Thymus (tissue), 11 donors: Measurements from ENCODE around the gene HIVEP2. TPM values are rescaled to one million over a fixed set of nuclear protein-coding genes. Genes with fewer than 3 reads are reported as not detected.

Experiments
- DNase-seq, 9 donors: peaks; one replicate each; pipeline ENCODE4 v3.0.0-alpha.2; 2013; ENCODE audit warnings: low spot score in 9 of 9, low read depth in 6 of 9, missing footprints in 1 of 9
- H3K27ac ChIP-seq, 2 donors: one replicate each; pipeline ENCODE4 v1.5.1; 2013; ENCODE audit warnings: control low read depth in 1 of 2, low read depth in 1 of 2, low read length in 1 of 2, mild to moderate bottlenecking in 1 of 2, moderate library complexity in 1 of 2
- H3K27me3 ChIP-seq, 2 donors: one replicate each; pipeline ENCODE4 v1.5.1; 2013; ENCODE audit warnings: low read length in 1 of 2; ENCODE audit not compliant: control insufficient read depth in 2 of 2, insufficient read depth in 1 of 2
- H3K36me3 ChIP-seq, 2 donors: one replicate each; pipeline ENCODE4 v1.5.1; 2013; ENCODE audit warnings: low read length in 1 of 2, mild to moderate bottlenecking in 1 of 2, moderate library complexity in 1 of 2; ENCODE audit not compliant: control insufficient read depth in 2 of 2, insufficient read depth in 2 of 2
- H3K4me1 ChIP-seq, 2 donors: one replicate each; pipeline ENCODE4 v1.5.1; 2013; ENCODE audit warnings: low read length in 2 of 2; ENCODE audit not compliant: control insufficient read depth in 2 of 2, insufficient read depth in 2 of 2
- H3K4me3 ChIP-seq, 2 donors: one replicate each; pipeline ENCODE4 v1.5.1; 2013; ENCODE audit warnings: low read length in 2 of 2, control low read depth in 1 of 2, mild to moderate bottlenecking in 1 of 2
- H3K9me3 ChIP-seq, 2 donors: one replicate each; pipeline ENCODE4 v1.5.1; 2013; ENCODE audit warnings: low read length in 1 of 2, mild to moderate bottlenecking in 1 of 2; ENCODE audit not compliant: control insufficient read depth in 2 of 2, insufficient read depth in 1 of 2
- WGBS: extraction: QIAGEN DNeasy Blood & Tissue Kit; methylation state at CpG from one replicate; pipeline ENCODE4 v1.1.7; 2013; 5-methylcytosine and 5-hydroxymethylcytosine counted together
- polyA plus RNA-seq: library from polyadenylated mRNA; stranded (reverse); fragments of 200-250 nt; gene quantifications from one replicate; pipeline ENCODE4 v1.2.3, GENCODE V29; 2013
- total RNA-seq: library from RNA; stranded (reverse); fragments of 120-200 nt; gene quantifications from one replicate; pipeline ENCODE4 v1.2.4, GENCODE V29; 2013
- donor health status: healthy.

Gene HIVEP2
- total and polyA plus RNA-seq, 2 donors = 11.6 to 16.4 TPM

GRCh38 chr6:142822842-142823241 lies 122.1 kb downstream of the HIVEP2 start:
- peaks cover 3 to 5% of the 10 kb centered on the region in 2 donors for H3K36me3 ChIP-seq
- H3K4me3 ChIP-seq = no peak overlapping the region
- 86% methylated on average over 3 of the region's 3 CpGs for WGBS
- peaks cover 23 to 34% of the 10 kb centered on the region in 2 donors for H3K4me1 ChIP-seq
- no peaks in the 10 kb centered on the region for H3K27me3 ChIP-seq
- DNase-seq = no peak
- no peak overlapping the region for H3K27ac ChIP-seq
- H3K9me3 ChIP-seq = peaks cover 0 to 3% of the 10 kb centered on the region in 2 donors

- H3K9me3 ChIP-seq = peaks cover 0 to 3% of the 10 kb centered on the region in 2 donors
- 90% methylated on average over 1 of the region's 1 CpG for WGBS
- H3K27ac ChIP-seq = no peak overlapping the region
- no peak overlapping the region for H3K4me3 ChIP-seq
- H3K36me3 ChIP-seq = peaks cover 3 to 5% of the 10 kb centered on the region in 2 donors
- peaks cover 23 to 38% of the 10 kb centered on the region in 2 donors for H3K4me1 ChIP-seq
- H3K27me3 ChIP-seq = no peaks in the 10 kb centered on the region
- no peak for DNase-seq
These were observed 122.6 kb downstream of the HIVEP2 start for GRCh38 chr6:142822383-142822782.

GRCh38 chr6:142821860-142822259 lies 123.1 kb downstream of the HIVEP2 start:
- WGBS = 96% methylated on average over 4 of the region's 4 CpGs
- H3K27ac ChIP-seq = no peak overlapping the region
- no peak overlapping the region for H3K4me3 ChIP-seq
- peaks cover 23 to 38% of the 10 kb centered on the region in 2 donors for H3K4me1 ChIP-seq
- peaks cover 0 to 3% of the 10 kb centered on the region in 2 donors for H3K9me3 ChIP-seq
- H3K27me3 ChIP-seq = no peaks in the 10 kb centered on the region
- peaks cover 3 to 5% of the 10 kb centered on the region in 2 donors for H3K36me3 ChIP-seq
- no peak for DNase-seq

GRCh38 chr6:142821164-142821716 lies 123.7 kb downstream of the HIVEP2 start:
- WGBS = 98% methylated on average over 6 of the region's 6 CpGs
- H3K4me3 ChIP-seq = no peak overlapping the region
- peaks cover 3 to 5% of the 10 kb centered on the region in 2 donors for H3K36me3 ChIP-seq
- peak overlapping the region; percentile 46 to 91 for H3K27ac ChIP-seq
- peaks cover 23 to 38% of the 10 kb centered on the region in 2 donors for H3K4me1 ChIP-seq
- H3K27me3 ChIP-seq = no peaks in the 10 kb centered on the region
- peaks cover 0 to 3% of the 10 kb centered on the region in 2 donors for H3K9me3 ChIP-seq
- no peak for DNase-seq

- 43% methylated on average over 4 of the region's 4 CpGs for WGBS
- peaks cover 23 to 38% of the 10 kb centered on the region in 2 donors for H3K4me1 ChIP-seq
- H3K4me3 ChIP-seq = peak overlapping the region; percentile 43 to 53
- peak in 1 of 9 donors; percentile 42 for DNase-seq
- H3K27ac ChIP-seq = peak overlapping the region; percentile 83 to 91
- H3K9me3 ChIP-seq = peaks cover 0 to 3% of the 10 kb centered on the region in 2 donors
- H3K27me3 ChIP-seq = no peaks in the 10 kb centered on the region
- H3K36me3 ChIP-seq = peaks cover 3 to 5% of the 10 kb centered on the region in 2 donors
These were observed 124.5 kb downstream of the HIVEP2 start for GRCh38 chr6:142820338-142821051.

- 8% methylated on average over 8 of the region's 8 CpGs for WGBS
- H3K4me3 ChIP-seq = peak overlapping the region; percentile 43 to 53
- peaks cover 0 to 3% of the 10 kb centered on the region in 2 donors for H3K9me3 ChIP-seq
- peak overlapping the region; percentile 83 to 91 for H3K27ac ChIP-seq
- peaks cover 3 to 5% of the 10 kb centered on the region in 2 donors for H3K36me3 ChIP-seq
- H3K4me1 ChIP-seq = peaks cover 25 to 38% of the 10 kb centered on the region in 2 donors
- no peaks in the 10 kb centered on the region for H3K27me3 ChIP-seq
- peak; percentile 24 to 80 (median 56) for DNase-seq
These were observed 125.2 kb downstream of the HIVEP2 start for GRCh38 chr6:142819603-142820337.

GRCh38 chr6:142816486-142816885 lies 128.5 kb downstream of the HIVEP2 start:
- Histone ChIP-seq H3K27ac (no peak overlapping the region), H3K4me1 (peaks cover 22 to 28% of the 10 kb centered on the region in 2 donors), H3K36me3 (no peaks in the 10 kb centered on the region), H3K4me3 (no peak overlapping the region), H3K9me3 (no peaks in the 10 kb centered on the region), H3K27me3 (no peaks in the 10 kb centered on the region)
- WGBS = 99% methylated on average over 4 of the region's 4 CpGs
- no peak for DNase-seq

GRCh38 chr6:142816031-142816430 lies 128.9 kb downstream of the HIVEP2 start:
- no peak for DNase-seq
- H3K4me3 ChIP-seq = no peak overlapping the region
- H3K27ac ChIP-seq = no peak overlapping the region
- WGBS = 94% methylated on average over 2 of the region's 2 CpGs
- no peaks in the 10 kb centered on the region for H3K27me3 ChIP-seq
- H3K9me3 ChIP-seq = no peaks in the 10 kb centered on the region
- H3K4me1 ChIP-seq = peaks cover 21 to 25% of the 10 kb centered on the region in 2 donors
- H3K36me3 ChIP-seq = no peaks in the 10 kb centered on the region

- DNase-seq = no peak
- Histone ChIP-seq H3K36me3 (peaks cover 0 to 3% of the 10 kb centered on the region in 2 donors), H3K4me1 (peaks cover 4 to 8% of the 10 kb centered on the region in 2 donors), H3K4me3 (no peak overlapping the region), H3K9me3 (no peaks in the 10 kb centered on the region), H3K27ac (no peak overlapping the region), H3K27me3 (no peaks in the 10 kb centered on the region)
- 98% methylated on average over 6 of the region's 6 CpGs for WGBS
These were observed 133.1 kb downstream of the HIVEP2 start for GRCh38 chr6:142811923-142812322.
